ENCODE results near the gene UBE2E3. TPM values are rescaled to one million over a fixed set of nuclear protein-coding genes. Genes with fewer than 3 reads are reported as not detected.
"Not testable (repeated sequence)": the region's sequence is repeated elsewhere in the genome, so short reads cannot be mapped to it uniquely, and the experiment has no call there.

Gene UBE2E3
- total RNA-seq, 1 experiment from 2014 or later: 180 TPM

GRCh38 chr2:181077128-181077709 is 96.8 kb downstream of the UBE2E3 start:
- TF ChIP-seq EZH2 (IDR thresholded peaks at IDR 0.05; ENCODE audit: low read depth) (no peak), CTCF (conservative IDR thresholded peaks at IDR 0.05) (peak; percentile 95)
- H3K36me3 ChIP-seq (ENCODE audit: low read depth): no peaks in the 10 kb centered on the region
- intact Hi-C loops (cut with micrococcal nuclease; ENCODE audit: unreplicated experiment): loop anchor here (1.0 to 10.0 kb wide), 6 partner anchors 389 to 1578 kb away; no protein-coding TSS in a partner anchor
- no peak overlapping the region for H2AFZ ChIP-seq
- peak in 1 of 2 experiments; percentile 63 for DNase-seq
- no TSS peak for BruUV-seq (replicated peaks)
- H3K4me2 ChIP-seq: no peak overlapping the region
- H3F3A ChIP-seq (ENCODE audit: insufficient read depth, low read depth): peaks cover 5% of the 10 kb centered on the region; the same call in 1 of the 2 replicates
- H3K79me2 ChIP-seq (ENCODE audit: low read depth): no peaks in the 10 kb centered on the region
- H3K27ac ChIP-seq: no peak overlapping the region
- CTCF ChIA-PET: no interaction called here
- H4K20me1 ChIP-seq (ENCODE audit: insufficient read depth): no peaks in the 10 kb centered on the region
- H3K9me3 ChIP-seq (ENCODE audit: insufficient read depth, low read depth): no peaks in the 10 kb centered on the region
- H3K9me2 ChIP-seq (ENCODE audit: insufficient read depth): no peaks in the 10 kb centered on the region
- no peak overlapping the region for H3K4me3 ChIP-seq
- POLR2A ChIA-PET (ENCODE audit: unreplicated experiment): no interaction called here
- H3K27me3 ChIP-seq (ENCODE audit: insufficient read depth, low read depth): no peaks in the 10 kb centered on the region
- no peaks in the 10 kb centered on the region for H3K4me1 ChIP-seq (replicated peaks; ENCODE audit: insufficient read depth)

DNA sequence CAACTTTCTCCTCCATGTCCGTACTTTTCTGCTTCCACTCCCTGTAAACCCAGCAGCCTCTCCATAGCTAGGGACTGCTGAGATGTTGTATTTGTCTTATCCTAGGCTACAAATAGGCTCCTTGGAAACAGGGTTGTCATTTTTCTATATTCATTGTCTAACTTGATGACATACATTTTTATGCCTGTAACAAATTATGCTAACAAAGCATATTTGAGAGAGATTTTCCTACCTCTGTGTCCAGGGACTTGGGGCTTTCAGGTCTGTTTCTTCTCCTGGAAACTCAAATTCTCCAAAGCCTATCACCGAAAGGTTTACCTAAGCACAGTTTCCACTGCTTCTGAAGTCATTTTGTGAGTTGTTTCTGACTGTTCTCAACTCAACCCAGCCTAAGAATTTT is 102.7 kb downstream of the UBE2E3 start:
- H3K9me3 ChIP-seq (ENCODE audit: insufficient read depth, low read depth): peaks cover 5% of the 10 kb centered on the region; the same call in 1 of the 2 replicates
- no peak overlapping the region for H3K4me2 ChIP-seq
- H3K9me2 ChIP-seq (ENCODE audit: insufficient read depth): no peaks in the 10 kb centered on the region
- H3K4me1 ChIP-seq (replicated peaks; ENCODE audit: insufficient read depth): no peaks in the 10 kb centered on the region
- CTCF ChIA-PET: no interaction called here
- H4K20me1 ChIP-seq (ENCODE audit: insufficient read depth): no peaks in the 10 kb centered on the region
- no peak overlapping the region for H2AFZ ChIP-seq
- no peak overlapping the region for H3K27ac ChIP-seq
- H3K4me3 ChIP-seq: no peak overlapping the region
- POLR2A ChIA-PET (ENCODE audit: unreplicated experiment): interaction anchor here (0.6 kb wide), 1 partner anchor 9 kb away, joined by 3 read pairs; no protein-coding TSS in a partner anchor
- no peaks in the 10 kb centered on the region; the same call in 1 of the 2 replicates for H3F3A ChIP-seq (ENCODE audit: insufficient read depth, low read depth)
- no peaks in the 10 kb centered on the region; the same call in 1 of the 2 replicates for H3K36me3 ChIP-seq (ENCODE audit: low read depth)
- BruUV-seq (replicated peaks): no TSS peak
- no peak for DNase-seq
- intact Hi-C loops (cut with micrococcal nuclease; ENCODE audit: unreplicated experiment): no loop called here
- TF ChIP-seq EZH2 (IDR thresholded peaks at IDR 0.05; ENCODE audit: low read depth) (no peak), CTCF (conservative IDR thresholded peaks at IDR 0.05) (no peak)
- no peaks in the 10 kb centered on the region for H3K27me3 ChIP-seq (ENCODE audit: insufficient read depth, low read depth)
- no peaks in the 10 kb centered on the region for H3K79me2 ChIP-seq (ENCODE audit: low read depth)

- POLR2A ChIA-PET (ENCODE audit: unreplicated experiment): interaction anchor here (0.6 to 0.7 kb wide), 2 partner anchors 231 to 264 kb away, joined by 3 to 4 read pairs; no protein-coding TSS in a partner anchor
- H2AFZ ChIP-seq: no peak overlapping the region
- CTCF ChIA-PET: interaction anchor here (0.6 kb wide), 2 partner anchors 231 to 789 kb away, joined by 4 to 5 read pairs; no protein-coding TSS in a partner anchor
- no peak overlapping the region for H3K4me2 ChIP-seq
- H3K9me2 ChIP-seq (ENCODE audit: insufficient read depth): no peaks in the 10 kb centered on the region
- no peaks in the 10 kb centered on the region for H3K79me2 ChIP-seq (ENCODE audit: low read depth)
- no peaks in the 10 kb centered on the region for H4K20me1 ChIP-seq (ENCODE audit: insufficient read depth)
- no peaks in the 10 kb centered on the region; the same call in 1 of the 2 replicates for H3K36me3 ChIP-seq (ENCODE audit: low read depth)
- no peaks in the 10 kb centered on the region; the same call in 1 of the 2 replicates for H3F3A ChIP-seq (ENCODE audit: insufficient read depth, low read depth)
- peaks cover 20% of the 10 kb centered on the region for H3K9me3 ChIP-seq (ENCODE audit: insufficient read depth, low read depth)
- intact Hi-C loops (cut with micrococcal nuclease; ENCODE audit: unreplicated experiment): no loop called here
- no peak overlapping the region for H3K27ac ChIP-seq
- BruUV-seq (replicated peaks): no TSS peak
- no peaks in the 10 kb centered on the region for H3K27me3 ChIP-seq (ENCODE audit: insufficient read depth, low read depth)
- TF ChIP-seq CTCF (conservative IDR thresholded peaks at IDR 0.05): no peak
- TF ChIP-seq EZH2 (IDR thresholded peaks at IDR 0.05; ENCODE audit: low read depth): no peak
- H3K4me1 ChIP-seq (replicated peaks; ENCODE audit: insufficient read depth): no peaks in the 10 kb centered on the region
- H3K4me3 ChIP-seq: no peak overlapping the region
- no peak for DNase-seq
Observed at GRCh38 chr2:181085734-181086133, 105.3 kb downstream of the UBE2E3 start.

GRCh38 chr2:181091920-181092319 is 111.5 kb downstream of the UBE2E3 start:
- H3F3A ChIP-seq (ENCODE audit: insufficient read depth, low read depth); H3K4me2 ChIP-seq; H3K9me2 ChIP-seq (ENCODE audit: insufficient read depth); CTCF ChIA-PET; H3K79me2 ChIP-seq (ENCODE audit: low read depth); H3K4me1 ChIP-seq (replicated peaks; ENCODE audit: insufficient read depth); H2AFZ ChIP-seq; H3K27ac ChIP-seq; H3K36me3 ChIP-seq (ENCODE audit: low read depth); intact Hi-C loops (cut with micrococcal nuclease; ENCODE audit: unreplicated experiment); H4K20me1 ChIP-seq (ENCODE audit: insufficient read depth); BruUV-seq (replicated peaks); POLR2A ChIA-PET (ENCODE audit: unreplicated experiment); H3K4me3 ChIP-seq; DNase-seq; H3K27me3 ChIP-seq (ENCODE audit: insufficient read depth, low read depth): not testable (repeated sequence)
- H3K9me3 ChIP-seq (ENCODE audit: insufficient read depth, low read depth): peaks cover 36% of the 10 kb centered on the region

Data from PC-9 (cell line).